Fibroblast of skin of left biceps (primary cell): Measurements from ENCODE around the gene GJB1.
"Not testable (repeated sequence)": the region's sequence is repeated elsewhere in the genome, so short reads cannot be mapped to it uniquely, and the experiment has no call there.

Experiments
- DNase-seq, 2 experiments: peaks; one replicate each; pipeline ENCODE4 v3.0.0-alpha.2; 2013; ENCODE audit warnings: low read depth in 2 of 2

The GJB1 gene

DNA sequence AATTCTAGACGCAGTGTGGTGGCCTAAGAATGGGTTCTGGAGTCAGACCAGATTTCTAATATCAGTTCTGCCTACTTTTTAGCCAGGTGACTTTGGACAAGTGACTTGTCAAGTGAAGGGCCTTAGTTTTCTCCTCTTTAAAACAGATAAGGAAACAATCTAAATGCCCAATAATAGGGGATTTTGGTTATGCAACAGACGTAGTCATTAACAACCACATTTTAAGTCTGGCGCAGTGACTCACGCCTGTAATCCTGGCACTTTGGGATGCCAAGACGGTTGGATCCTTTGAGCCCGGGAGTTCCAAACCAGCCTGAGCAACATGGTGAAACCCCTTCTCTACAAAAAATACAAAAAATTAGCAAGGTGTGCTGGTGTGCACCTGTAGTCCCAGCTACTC, 33.0 kb downstream of the GJB1 start:
- no peak for DNase-seq

DNA sequence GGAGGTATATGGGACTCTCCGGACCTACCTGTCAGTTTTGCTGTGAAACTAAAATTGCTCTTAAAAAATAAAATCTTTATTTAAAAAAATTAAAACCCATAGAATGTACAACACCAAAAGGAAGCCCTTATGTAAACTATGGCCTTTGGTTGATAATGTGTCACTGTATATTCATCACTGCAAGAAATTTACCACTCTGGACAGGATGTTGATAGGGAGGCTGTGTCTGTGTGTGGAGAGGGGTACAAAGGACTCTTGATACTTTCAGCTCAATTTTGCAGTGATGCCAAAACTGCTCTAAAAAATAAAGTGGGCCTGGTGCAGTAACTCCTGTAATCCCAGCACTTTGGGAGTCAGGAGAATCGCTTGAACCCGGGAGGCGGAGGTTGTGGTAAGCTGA, 33.8 kb downstream of the GJB1 start:
- no peak for DNase-seq

DNA sequence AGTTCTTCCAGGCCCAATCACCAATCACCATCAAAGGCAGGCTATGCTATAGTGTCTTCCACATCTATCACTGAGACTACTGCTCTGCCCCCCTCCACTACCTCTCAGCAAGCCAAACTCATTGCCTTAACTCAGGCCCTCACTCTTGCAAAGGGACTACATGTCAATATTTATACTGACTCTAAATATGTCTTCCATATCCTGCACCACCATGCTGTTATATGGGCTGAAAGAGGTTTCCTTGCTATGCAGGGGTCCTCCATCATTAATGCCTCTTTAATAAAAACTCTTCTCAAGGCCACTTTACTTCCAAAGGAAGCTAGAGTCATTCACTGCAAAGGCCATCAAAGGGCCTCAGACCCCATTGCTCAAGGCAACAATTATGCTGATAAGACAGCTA, 45.6 kb downstream of the GJB1 start:
- DNase-seq = not testable (repeated sequence)

DNA sequence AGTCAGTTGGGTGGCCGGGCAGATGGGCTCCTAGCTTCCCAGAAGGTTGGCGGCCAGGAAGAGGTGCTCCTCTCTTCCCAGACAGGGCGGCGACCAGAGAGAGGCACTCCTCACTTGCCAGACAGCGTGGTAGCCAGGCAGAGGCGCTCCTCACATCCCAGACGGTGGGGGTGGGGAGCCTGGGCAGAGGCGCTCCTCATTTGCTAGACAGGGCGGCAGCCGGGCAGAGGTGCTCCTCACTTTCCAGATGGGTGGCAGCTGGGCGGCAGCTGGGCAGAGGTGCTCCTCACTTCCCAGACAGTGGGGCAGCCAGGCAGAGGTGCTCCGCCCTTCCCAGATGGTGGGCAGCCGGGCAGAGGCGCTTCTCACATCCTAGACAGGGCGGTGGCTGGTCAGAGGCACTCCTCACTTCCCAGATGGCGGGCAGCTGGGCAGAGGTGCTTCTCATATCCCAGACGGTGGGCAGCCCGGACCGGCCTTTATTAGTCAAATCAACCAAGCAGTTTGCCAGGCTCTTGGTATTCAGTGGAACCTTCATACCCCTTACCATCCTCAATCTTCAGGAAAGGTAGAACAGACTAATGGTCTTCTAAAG, 46.9 kb downstream of the GJB1 start:
- no peak for DNase-seq

DNA sequence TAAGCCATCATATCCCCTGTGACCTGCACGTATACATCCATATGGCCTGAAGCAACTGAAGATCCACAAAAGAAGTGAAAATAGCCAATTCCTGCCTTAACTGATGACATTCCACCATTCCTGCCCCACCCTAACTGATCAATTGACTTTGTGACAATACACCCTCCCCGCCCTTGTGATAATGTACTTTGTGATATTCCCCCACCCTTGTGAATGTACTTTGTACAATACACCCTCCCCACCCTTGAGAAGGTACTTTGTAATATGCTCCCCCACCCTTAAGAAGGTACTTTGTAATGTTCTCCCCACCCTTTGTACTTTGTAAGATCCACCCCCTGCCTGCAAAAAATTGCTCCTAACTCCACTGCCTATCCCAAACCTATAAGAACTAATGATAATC, 49.3 kb downstream of the GJB1 start:
- DNase-seq = not testable (repeated sequence)
